ENCODE data around the gene KRR1. TPM values are rescaled to one million over a fixed set of nuclear protein-coding genes. Genes with fewer than 3 reads are reported as not detected.

The KRR1 gene
- total and polyA plus RNA-seq, 9 donors, result 12.1 to 69.1 (median 48.3) TPM

DNA sequence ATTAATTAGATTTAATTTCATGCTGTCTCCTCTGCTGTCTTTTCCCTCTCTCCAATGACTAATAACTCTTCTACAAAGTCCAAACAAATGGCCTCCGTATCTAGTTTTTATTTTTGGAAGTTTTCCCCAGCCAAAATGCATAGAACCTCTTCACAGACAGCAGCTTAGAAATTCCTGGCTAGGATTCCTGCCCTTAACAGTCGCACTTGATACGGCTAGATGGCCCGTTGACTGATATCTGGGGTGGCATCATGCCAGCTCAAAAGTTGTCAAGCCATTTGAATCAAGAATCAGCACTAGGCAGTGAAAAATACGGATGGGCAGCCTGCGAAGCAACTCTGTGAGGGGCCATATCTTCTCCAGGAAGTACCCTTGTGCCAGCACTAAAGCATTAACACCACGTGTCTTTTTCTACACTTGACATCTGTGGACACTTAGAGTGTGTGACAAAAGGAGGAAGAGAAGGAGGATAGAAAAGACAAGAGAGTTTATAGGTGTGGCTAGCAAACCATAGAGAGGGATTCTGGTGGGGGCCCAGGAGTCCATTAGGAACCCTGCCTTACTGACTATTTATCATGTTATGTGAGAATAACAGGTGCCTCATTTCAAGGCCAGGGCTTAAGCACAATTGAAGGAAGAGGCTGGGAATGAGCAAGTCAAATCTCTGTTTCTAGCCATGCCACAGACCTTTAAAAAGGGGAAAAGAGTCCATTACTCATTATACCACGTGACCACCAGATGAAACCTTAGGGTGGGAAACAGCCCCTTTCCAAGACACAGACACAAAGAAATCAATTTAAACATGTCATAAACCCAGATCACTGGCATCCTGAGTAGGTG is 39.2 kb upstream of the KRR1 start:
- no peak overlapping the region for H3K4me3 ChIP-seq
- no peaks in the 10 kb centered on the region for H3K36me3 ChIP-seq
- no peak for DNase-seq
- intact Hi-C loops (cut with DNase I), result no loop called here
- 12 to 22% (median 19%) methylated on average over 8 of the region's 8 CpGs for WGBS, 3 donors
- no peaks in the 10 kb centered on the region for H3K9me3 ChIP-seq
- no peak for TF ChIP-seq POLR2A (IDR thresholded peaks at IDR 0.05)
- no peaks in the 10 kb centered on the region for H3K27me3 ChIP-seq
- peaks cover 6% of the 10 kb centered on the region for H3K4me1 ChIP-seq (ENCODE audit: insufficient read depth)
- H3K27ac ChIP-seq, result no peak overlapping the region

GRCh38 chr12:75549989-75550388 is 38.6 kb upstream of the KRR1 start:
- no peak overlapping the region for H3K27ac ChIP-seq
- 51 to 58% (median 56%) methylated on average over 2 of the region's 2 CpGs for WGBS, 3 donors
- TF ChIP-seq EP300 (IDR thresholded peaks at IDR 0.05), result no peak
- no peak for TF ChIP-seq POLR2A (IDR thresholded peaks at IDR 0.05)
- TF ChIP-seq, protein P1, sequence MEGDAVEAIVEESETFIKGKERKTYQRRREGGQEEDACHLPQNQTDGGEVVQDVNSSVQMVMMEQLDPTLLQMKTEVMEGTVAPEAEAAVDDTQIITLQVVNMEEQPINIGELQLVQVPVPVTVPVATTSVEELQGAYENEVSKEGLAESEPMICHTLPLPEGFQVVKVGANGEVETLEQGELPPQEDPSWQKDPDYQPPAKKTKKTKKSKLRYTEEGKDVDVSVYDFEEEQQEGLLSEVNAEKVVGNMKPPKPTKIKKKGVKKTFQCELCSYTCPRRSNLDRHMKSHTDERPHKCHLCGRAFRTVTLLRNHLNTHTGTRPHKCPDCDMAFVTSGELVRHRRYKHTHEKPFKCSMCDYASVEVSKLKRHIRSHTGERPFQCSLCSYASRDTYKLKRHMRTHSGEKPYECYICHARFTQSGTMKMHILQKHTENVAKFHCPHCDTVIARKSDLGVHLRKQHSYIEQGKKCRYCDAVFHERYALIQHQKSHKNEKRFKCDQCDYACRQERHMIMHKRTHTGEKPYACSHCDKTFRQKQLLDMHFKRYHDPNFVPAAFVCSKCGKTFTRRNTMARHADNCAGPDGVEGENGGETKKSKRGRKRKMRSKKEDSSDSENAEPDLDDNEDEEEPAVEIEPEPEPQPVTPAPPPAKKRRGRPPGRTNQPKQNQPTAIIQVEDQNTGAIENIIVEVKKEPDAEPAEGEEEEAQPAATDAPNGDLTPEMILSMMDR (IDR thresholded peaks at IDR 0.05), result no peak
- H3K36me3 ChIP-seq, result no peaks in the 10 kb centered on the region
- H3K27me3 ChIP-seq, result no peaks in the 10 kb centered on the region
- intact Hi-C loops (cut with DNase I), result no loop called here
- peaks cover 6% of the 10 kb centered on the region for H3K4me1 ChIP-seq (ENCODE audit: insufficient read depth)
- no peak overlapping the region for H3K4me3 ChIP-seq
- no peak for DNase-seq
- H3K9me3 ChIP-seq, result no peaks in the 10 kb centered on the region

DNA sequence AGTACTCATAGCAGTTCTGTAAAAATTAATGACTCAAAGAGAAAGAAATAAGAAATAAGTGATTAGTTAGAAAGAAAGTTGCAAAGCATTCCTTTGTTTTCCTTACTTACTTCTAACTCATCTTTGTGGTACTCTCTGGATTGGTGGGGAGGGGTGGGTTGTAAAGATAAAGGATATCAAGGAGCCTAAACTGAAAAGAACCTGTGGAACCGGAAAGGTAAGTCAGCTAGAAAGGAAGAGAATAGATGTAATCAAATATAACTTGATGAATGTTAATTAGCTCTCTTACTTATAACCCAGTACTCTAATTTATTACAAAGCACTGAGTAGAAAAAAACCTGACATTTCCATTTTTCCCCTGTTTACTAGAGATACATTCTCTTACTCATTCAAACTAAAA is 37.5 kb upstream of the KRR1 start:
- H3K36me3 ChIP-seq, result no peaks in the 10 kb centered on the region
- no peak overlapping the region for H3K4me3 ChIP-seq
- H3K27ac ChIP-seq, result no peak overlapping the region
- 92 to 97% (median 96%) methylated on average over 1 of the region's 1 CpG for WGBS, 3 donors
- no peaks in the 10 kb centered on the region for H3K27me3 ChIP-seq
- intact Hi-C loops (cut with DNase I), result no loop called here
- H3K4me1 ChIP-seq (ENCODE audit: insufficient read depth), result peaks cover 6% of the 10 kb centered on the region
- TF ChIP-seq, protein P1 (IDR thresholded peaks at IDR 0.05), result no peak
- TF ChIP-seq POLR2A (IDR thresholded peaks at IDR 0.05) (no peak), EP300 (IDR thresholded peaks at IDR 0.05) (no peak)
- no peaks in the 10 kb centered on the region for H3K9me3 ChIP-seq
- DNase-seq, result no peak

GRCh38 chr12:75545636-75546035 is 34.2 kb upstream of the KRR1 start:
- intact Hi-C loops (cut with DNase I), result no loop called here
- Histone ChIP-seq H3K4me3 (no peak overlapping the region), H3K27ac (no peak overlapping the region), H3K36me3 (no peaks in the 10 kb centered on the region), H3K9me3 (no peaks in the 10 kb centered on the region), H3K27me3 (no peaks in the 10 kb centered on the region), H3K4me1 (ENCODE audit: insufficient read depth) (peaks cover 2% of the 10 kb centered on the region)
- no peak for DNase-seq
- WGBS, 3 donors, result 94 to 98% (median 95%) methylated on average over 1 of the region's 1 CpG
- TF ChIP-seq POLR2A (IDR thresholded peaks at IDR 0.05), result no peak
- no peak for TF ChIP-seq EP300 (IDR thresholded peaks at IDR 0.05)
- TF ChIP-seq, protein P1 (IDR thresholded peaks at IDR 0.05), result no peak

GRCh38 chr12:75543529-75543928 is 32.1 kb upstream of the KRR1 start:
- TF ChIP-seq, protein P1 (IDR thresholded peaks at IDR 0.05), result no peak
- TF ChIP-seq POLR2A (IDR thresholded peaks at IDR 0.05), result no peak
- no peak for TF ChIP-seq EP300 (IDR thresholded peaks at IDR 0.05)
- no peak for DNase-seq
- 93 to 99% (median 97%) methylated on average over 1 of the region's 1 CpG for WGBS, 3 donors
- H3K9me3 ChIP-seq, result no peaks in the 10 kb centered on the region
- no peaks in the 10 kb centered on the region for H3K4me1 ChIP-seq (ENCODE audit: insufficient read depth)
- H3K36me3 ChIP-seq, result no peaks in the 10 kb centered on the region
- intact Hi-C loops (cut with DNase I), result loop anchor here in 1 of 4 donors (5.0 kb wide), 1 partner anchor 794 kb away; no protein-coding TSS in a partner anchor
- no peak overlapping the region for H3K4me3 ChIP-seq
- H3K27me3 ChIP-seq, result no peaks in the 10 kb centered on the region
- H3K27ac ChIP-seq, result no peak overlapping the region

Measured in ovary (tissue), 9 donors.